ENCODE measurements around the gene TNS1. TPM values are rescaled to one million over a fixed set of nuclear protein-coding genes. Genes with fewer than 3 reads are reported as not detected.

Gene TNS1
- total and polyA plus RNA-seq, 10 of the 15 experiments (the other 5 are each of a cell fraction or from before 2014, with no cell fraction given), result 0.05 to 0.44 TPM; not detected in 8

GRCh38 chr2:217927601-217928323, 75.0 kb downstream of the TNS1 start:
- no peaks in the 10 kb centered on the region for H3K4me1 ChIP-seq (ENCODE audit: control insufficient read depth, insufficient read depth, low read length)
- H3K4me2 ChIP-seq (ENCODE audit: control insufficient read depth, insufficient read depth), result no peak overlapping the region
- FAIRE-seq (no peak), DNase-seq (ENCODE audit: low read depth, low spot score) (no peak), ATAC-seq (no peak)
- ChIA-PET SMC1A (ENCODE audit: uncharacterized antibody, unreplicated experiment) (no interaction called here), CTCF (interaction anchor here (0.5 kb wide), 1 partner anchor 11 kb away, joined by 3 read pairs; no protein-coding TSS in a partner anchor), POLR2A (no interaction called here), RAD21 (ENCODE audit: unreplicated experiment) (no interaction called here)
- H3K36me3 ChIP-seq (ENCODE audit: control insufficient read depth in 2 of 2, insufficient read depth in 2 of 2, low read length in 1 of 2), result no peaks in the 10 kb centered on the region
- H3K9me3 ChIP-seq (replicated peaks; ENCODE audit: control insufficient read depth, insufficient read depth, low read length), result no peaks in the 10 kb centered on the region
- H3K27me3 ChIP-seq (replicated peaks in 1 of 2; ENCODE audit: control insufficient read depth in 2 of 2, insufficient read depth in 2 of 2, low read length in 1 of 2), result no peaks in the 10 kb centered on the region
- intact Hi-C loops (cut with micrococcal nuclease; ENCODE audit: unreplicated experiment), result no loop called here
- H3K79me2 ChIP-seq (ENCODE audit: control insufficient read depth, insufficient read depth, low read length), result no peaks in the 10 kb centered on the region
- no peak overlapping the region for H2AFZ ChIP-seq (ENCODE audit: control insufficient read depth, low read depth, low read length)
- no peak overlapping the region for H3K4me3 ChIP-seq
- WGBS (ENCODE audit: insufficient coverage, insufficient replicate concordance, low lambda C conversion rate, missing lambda C conversion rate), result 13% methylated on average over 2 of the region's 2 CpGs
- H4K20me1 ChIP-seq (ENCODE audit: control insufficient read depth, insufficient read depth), result no peaks in the 10 kb centered on the region
- H3K9ac ChIP-seq (ENCODE audit: control insufficient read depth, insufficient read depth, low read length), result no peak overlapping the region
- no TSS peak for BruUV-seq (replicated peaks)
- in situ Hi-C loops (cut with MboI), result no loop called here
- H3K27ac ChIP-seq (ENCODE audit: control insufficient read depth, insufficient read depth), result no peak overlapping the region
- TF ChIP-seq CBX3 (IDR thresholded peaks at IDR 0.05; ENCODE audit: borderline replicate concordance, low read depth) (no peak), IRF5 (IDR thresholded peaks at IDR 0.05; ENCODE audit: borderline replicate concordance) (no peak), ZNF207 (IDR thresholded peaks at IDR 0.05; ENCODE audit: borderline replicate concordance) (no peak), JUND (IDR thresholded peaks at IDR 0.05; ENCODE audit: low read depth, low read length) (no peak), REST (IDR thresholded peaks at IDR 0.05; ENCODE audit: low read depth, low read length) (no peak), EP300 (IDR thresholded peaks at IDR 0.05; ENCODE audit: borderline replicate concordance in 1 of 2, control insufficient read depth in 1 of 2, low read depth in 2 of 2, low read length in 2 of 2) (no peak), MTA3 (IDR thresholded peaks at IDR 0.05; ENCODE audit: borderline replicate concordance, low read length) (no peak), RCOR1 (conservative IDR thresholded peaks at IDR 0.05; ENCODE audit: low read depth, low read length) (no peak), MEF2A (IDR thresholded peaks at IDR 0.05; ENCODE audit: insufficient read depth, low read depth, low read length) (no peak), MTA2 (IDR thresholded peaks at IDR 0.05; ENCODE audit: low read depth) (no peak), LARP7 (IDR thresholded peaks at IDR 0.05) (no peak), PAX5 (IDR thresholded peaks at IDR 0.05; ENCODE audit: borderline replicate concordance, low read depth, low read length) (no peak), TCF7 (IDR thresholded peaks at IDR 0.05; ENCODE audit: borderline replicate concordance) (no peak), CBX5 (IDR thresholded peaks at IDR 0.05; ENCODE audit: low read depth) (no peak), BRCA1 (IDR thresholded peaks at IDR 0.05; ENCODE audit: low read depth, low read length) (no peak), EED (IDR thresholded peaks at IDR 0.05; ENCODE audit: low read depth) (no peak), BCL11A (IDR thresholded peaks at IDR 0.05; ENCODE audit: low read depth, low read length) (no peak), ZNF622 (IDR thresholded peaks at IDR 0.05) (no peak), SKIL (IDR thresholded peaks at IDR 0.05; ENCODE audit: low read depth, poor library complexity, severe bottlenecking) (no peak)
